Thyroid gland (tissue), 4 donors: Measurements from ENCODE around the gene WRAP73.

Experiments
- CTCF ChIP-seq, 6 experiments: fragments of 200-600 bp in 3 of 6; fragments of 450-650 bp in 3 of 6; sonication (generic) in 3 of 6; IDR thresholded peaks; one replicate each; pipeline ENCODE4 v1.5.1; 2016 to 2019; ENCODE audit warnings: antibody characterized with exemption in 6 of 6, mild to moderate bottlenecking in 2 of 6, inconsistent platforms in 1 of 6, moderate library complexity in 1 of 6
- POLR2A ChIP-seq, 2 donors: fragments of 450-650 bp; IDR thresholded peaks; one replicate each; pipeline ENCODE4 v1.6.1; 2017; ENCODE audit warnings: antibody characterized with exemption in 2 of 2, mild to moderate bottlenecking in 2 of 2, moderate library complexity in 1 of 2

GRCh38 chr1:3657578-3658230 is 7.8 kb upstream of the WRAP73 start:
- TF ChIP-seq CTCF (IDR thresholded peaks at IDR 0.05): no peak
- TF ChIP-seq POLR2A (IDR thresholded peaks at IDR 0.05): no peak
